SW480 (cell line): ENCODE measurements around the gene PFN4.
A peak's percentile ranks its signal among the peaks of the same experiment; 100 is the strongest.
"Not testable (repeated sequence)": the region's sequence is repeated elsewhere in the genome, so short reads cannot be mapped to it uniquely, and the experiment has no call there.

Experiments used
- DNase-seq: peaks from one replicate; pipeline ENCODE4 v3.0.0-alpha.2; 2016; ENCODE audit warnings: low spot score

PFN4 gene

GRCh38 chr2:24111407-24111901, 11.7 kb downstream of the PFN4 start:
- DNase-seq: no peak

- no peak for DNase-seq
These were observed 12.4 kb downstream of the PFN4 start for GRCh38 chr2:24110660-24111303.

- DNase-seq: not testable (repeated sequence)
These were observed 13.7 kb downstream of the PFN4 start for GRCh38 chr2:24109431-24109830.

- DNase-seq: no peak
These were observed 15.8 kb downstream of the PFN4 start for GRCh38 chr2:24107336-24107735.

GRCh38 chr2:24106786-24107185, 16.3 kb downstream of the PFN4 start:
- no peak for DNase-seq

GRCh38 chr2:24105816-24106215, 17.3 kb downstream of the PFN4 start:
- DNase-seq: no peak

GRCh38 chr2:24104906-24105305, 18.2 kb downstream of the PFN4 start:
- no peak for DNase-seq

- DNase-seq: no peak
These were observed 19.0 kb downstream of the PFN4 start for GRCh38 chr2:24104110-24104650.

GRCh38 chr2:24102677-24103076, 20.5 kb downstream of the PFN4 start:
- no peak for DNase-seq

- no peak for DNase-seq
These were observed 21.1 kb downstream of the PFN4 start for GRCh38 chr2:24101992-24102391.

GRCh38 chr2:24100732-24101131, 22.4 kb downstream of the PFN4 start:
- DNase-seq: not testable (repeated sequence)

- not testable (repeated sequence) for DNase-seq
These were observed 27.9 kb downstream of the PFN4 start for GRCh38 chr2:24095171-24095677.

- DNase-seq: not testable (repeated sequence)
These were observed 29.9 kb downstream of the PFN4 start for GRCh38 chr2:24093270-24093669.

- no peak for DNase-seq
These were observed 34.2 kb downstream of the PFN4 start for GRCh38 chr2:24088821-24089359.

GRCh38 chr2:24087032-24087431, 36.1 kb downstream of the PFN4 start:
- no peak for DNase-seq

GRCh38 chr2:24086241-24086640, 36.9 kb downstream of the PFN4 start:
- DNase-seq: no peak

GRCh38 chr2:24085200-24085489, 38.0 kb downstream of the PFN4 start:
- no peak for DNase-seq

GRCh38 chr2:24084386-24085199, 38.5 kb downstream of the PFN4 start, which contains the start of gene TP53I3:
Gene TP53I3, minus strand, starts transcription at chr2:24084834. Its CDS starts 508 bp downstream, at chr2:24084326.
- DNase-seq: peak; percentile 94

GRCh38 chr2:24083567-24084385, 39.4 kb downstream of the PFN4 start:
- DNase-seq: peak; percentile 98

GRCh38 chr2:24082787-24083566, 40.2 kb downstream of the PFN4 start:
- DNase-seq: no peak

GRCh38 chr2:24080701-24081100, 42.4 kb downstream of the PFN4 start:
- DNase-seq: no peak
